ENCODE data around the gene FBXO22.

FBXO22 gene

DNA sequence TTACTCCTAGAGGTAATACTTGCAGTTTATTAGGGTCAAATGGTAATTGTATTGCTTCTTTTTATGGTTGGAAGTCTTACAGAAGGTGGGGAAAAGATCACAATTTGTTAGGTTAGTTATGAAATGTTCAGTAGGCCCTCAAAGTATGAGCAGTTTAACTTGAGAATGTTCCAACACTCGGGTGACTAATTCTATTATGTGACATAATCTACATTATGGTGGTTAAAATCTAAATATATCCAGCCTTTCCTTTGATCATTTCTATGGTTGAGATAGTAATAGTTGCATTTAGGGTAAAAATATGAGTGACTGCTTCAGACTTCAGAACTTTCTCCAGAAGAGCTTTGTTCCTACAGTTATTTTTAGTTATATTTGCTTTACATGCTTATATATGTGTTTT, 19.6 kb upstream of the FBXO22 start:
- Histone ChIP-seq H3K4me1 (ENCODE audit: control insufficient read depth, insufficient read depth, low read length) (peaks cover under 1% of the 10 kb centered on the region; the same call in 1 of the 2 replicates), H3K27ac (ENCODE audit: extremely low read depth, low read depth, low read length) (no peak overlapping the region), H3K36me3 (ENCODE audit: control insufficient read depth in 2 of 2, insufficient read depth in 1 of 2, low read length in 2 of 2) (peaks cover 23 to 26% of the 10 kb centered on the region in 2 experiments), H3K9me3 (ENCODE audit: control insufficient read depth, insufficient read depth, low read depth, low read length) (no peaks in the 10 kb centered on the region), H3K4me3 (ENCODE audit: low read depth, low read length) (no peak overlapping the region)
- CTCF ChIA-PET: interaction anchor here (0.6 to 0.9 kb wide), 3 partner anchors 35 to 255 kb away, joined by 3 read pairs; no protein-coding TSS in a partner anchor
- TF ChIP-seq, protein P1, sequence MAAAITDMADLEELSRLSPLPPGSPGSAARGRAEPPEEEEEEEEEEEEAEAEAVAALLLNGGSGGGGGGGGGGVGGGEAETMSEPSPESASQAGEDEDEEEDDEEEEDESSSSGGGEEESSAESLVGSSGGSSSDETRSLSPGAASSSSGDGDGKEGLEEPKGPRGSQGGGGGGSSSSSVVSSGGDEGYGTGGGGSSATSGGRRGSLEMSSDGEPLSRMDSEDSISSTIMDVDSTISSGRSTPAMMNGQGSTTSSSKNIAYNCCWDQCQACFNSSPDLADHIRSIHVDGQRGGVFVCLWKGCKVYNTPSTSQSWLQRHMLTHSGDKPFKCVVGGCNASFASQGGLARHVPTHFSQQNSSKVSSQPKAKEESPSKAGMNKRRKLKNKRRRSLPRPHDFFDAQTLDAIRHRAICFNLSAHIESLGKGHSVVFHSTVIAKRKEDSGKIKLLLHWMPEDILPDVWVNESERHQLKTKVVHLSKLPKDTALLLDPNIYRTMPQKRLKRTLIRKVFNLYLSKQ (tag by site-specific recombination; IDR thresholded peaks at IDR 0.05; ENCODE audit: borderline replicate concordance): no peak
- TF ChIP-seq ZNF174 (tag by site-specific recombination; IDR thresholded peaks at IDR 0.05) (no peak), ZNF394 (tag by site-specific recombination; IDR thresholded peaks at IDR 0.05; ENCODE audit: borderline replicate concordance) (no peak), ZFP69B (tag by site-specific recombination; IDR thresholded peaks at IDR 0.05) (no peak), ZNF214 (tag by site-specific recombination; IDR thresholded peaks at IDR 0.05; ENCODE audit: borderline replicate concordance) (no peak), ZNF132 (tag by site-specific recombination; IDR thresholded peaks at IDR 0.05; ENCODE audit: borderline replicate concordance) (no peak), BCL11A (tag by site-specific recombination; IDR thresholded peaks at IDR 0.05; ENCODE audit: low read depth) (no peak), ZNF560 (tag by site-specific recombination; IDR thresholded peaks at IDR 0.05; ENCODE audit: borderline replicate concordance) (no peak), ZBTB17 (tag by site-specific recombination; IDR thresholded peaks at IDR 0.05) (no peak), ZBTB20 (tag by site-specific recombination; IDR thresholded peaks at IDR 0.05) (no peak), ZNF549 (tag by site-specific recombination; IDR thresholded peaks at IDR 0.05) (no peak), ZNF555 (tag by site-specific recombination; conservative IDR thresholded peaks at IDR 0.05) (no peak), KLF10 (tag by site-specific recombination; IDR thresholded peaks at IDR 0.05) (no peak)
- TF ChIP-seq, protein P2, sequence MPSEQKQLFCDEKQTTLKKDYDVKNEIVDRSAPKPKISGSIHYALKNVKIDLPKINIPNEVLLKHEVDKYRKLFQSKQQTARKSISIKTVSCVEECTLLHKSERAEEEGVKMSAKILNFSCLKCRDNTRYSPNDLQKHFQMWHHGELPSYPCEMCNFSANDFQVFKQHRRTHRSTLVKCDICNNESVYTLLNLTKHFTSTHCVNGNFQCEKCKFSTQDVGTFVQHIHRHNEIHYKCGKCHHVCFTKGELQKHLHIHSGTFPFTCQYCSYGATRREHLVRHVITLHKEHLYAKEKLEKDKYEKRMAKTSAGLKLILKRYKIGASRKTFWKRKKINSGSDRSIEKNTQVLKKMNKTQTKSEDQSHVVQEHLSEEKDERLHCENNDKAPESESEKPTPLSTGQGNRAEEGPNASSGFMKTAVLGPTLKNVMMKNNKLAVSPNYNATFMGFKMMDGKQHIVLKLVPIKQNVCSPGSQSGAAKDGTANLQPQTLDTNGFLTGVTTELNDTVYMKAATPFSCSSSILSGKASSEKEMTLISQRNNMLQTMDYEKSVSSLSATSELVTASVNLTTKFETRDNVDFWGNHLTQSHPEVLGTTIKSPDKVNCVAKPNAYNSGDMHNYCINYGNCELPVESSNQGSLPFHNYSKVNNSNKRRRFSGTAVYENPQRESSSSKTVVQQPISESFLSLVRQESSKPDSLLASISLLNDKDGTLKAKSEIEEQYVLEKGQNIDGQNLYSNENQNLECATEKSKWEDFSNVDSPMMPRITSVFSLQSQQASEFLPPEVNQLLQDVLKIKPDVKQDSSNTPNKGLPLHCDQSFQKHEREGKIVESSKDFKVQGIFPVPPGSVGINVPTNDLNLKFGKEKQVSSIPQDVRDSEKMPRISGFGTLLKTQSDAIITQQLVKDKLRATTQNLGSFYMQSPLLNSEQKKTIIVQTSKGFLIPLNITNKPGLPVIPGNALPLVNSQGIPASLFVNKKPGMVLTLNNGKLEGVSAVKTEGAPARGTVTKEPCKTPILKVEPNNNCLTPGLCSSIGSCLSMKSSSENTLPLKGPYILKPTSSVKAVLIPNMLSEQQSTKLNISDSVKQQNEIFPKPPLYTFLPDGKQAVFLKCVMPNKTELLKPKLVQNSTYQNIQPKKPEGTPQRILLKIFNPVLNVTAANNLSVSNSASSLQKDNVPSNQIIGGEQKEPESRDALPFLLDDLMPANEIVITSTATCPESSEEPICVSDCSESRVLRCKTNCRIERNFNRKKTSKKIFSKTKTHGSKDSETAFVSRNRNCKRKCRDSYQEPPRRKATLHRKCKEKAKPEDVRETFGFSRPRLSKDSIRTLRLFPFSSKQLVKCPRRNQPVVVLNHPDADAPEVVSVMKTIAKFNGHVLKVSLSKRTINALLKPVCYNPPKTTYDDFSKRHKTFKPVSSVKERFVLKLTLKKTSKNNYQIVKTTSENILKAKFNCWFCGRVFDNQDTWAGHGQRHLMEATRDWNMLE (tag by site-specific recombination; conservative IDR thresholded peaks at IDR 0.05; ENCODE audit: low read depth): no peak
- POLR2A ChIA-PET: interaction anchor here (1.2 kb wide), 1 partner anchor 20 kb away, joined by 4 read pairs; the partner anchor contains the start of gene FBXO22

DNA sequence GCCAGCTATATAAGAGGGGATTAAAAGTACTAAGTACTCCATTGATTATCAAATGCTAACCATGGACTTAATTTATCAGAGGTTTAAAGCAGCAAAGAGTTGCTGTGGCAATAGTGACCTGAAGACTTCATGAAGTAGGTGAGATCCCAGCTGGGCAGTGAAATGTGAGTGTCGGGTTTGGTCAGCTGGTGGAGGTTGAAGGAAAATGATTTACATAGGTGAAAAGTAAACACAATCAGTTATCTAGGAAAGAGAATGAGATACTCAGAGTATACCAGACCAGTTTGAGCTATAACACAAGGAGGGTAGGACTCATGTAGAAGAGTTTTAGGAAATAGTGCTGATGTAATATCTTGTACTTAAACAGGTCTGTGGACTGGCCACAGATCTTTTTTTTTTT, 16.5 kb upstream of the FBXO22 start:
- POLR2A ChIA-PET: interaction anchor here (0.6 kb wide), 1 partner anchor 149 kb away, joined by 4 read pairs; no protein-coding TSS in a partner anchor
- Histone ChIP-seq H3K4me3 (ENCODE audit: low read depth, low read length) (no peak overlapping the region), H3K27ac (ENCODE audit: extremely low read depth, low read depth, low read length) (no peak overlapping the region), H3K9me3 (ENCODE audit: control insufficient read depth, insufficient read depth, low read depth, low read length) (no peaks in the 10 kb centered on the region), H3K36me3 (ENCODE audit: control insufficient read depth in 2 of 2, insufficient read depth in 1 of 2, low read length in 2 of 2) (peaks cover 29 to 30% of the 10 kb centered on the region in 2 experiments), H3K4me1 (ENCODE audit: control insufficient read depth, insufficient read depth, low read length) (no peaks in the 10 kb centered on the region)
- CTCF ChIA-PET: interaction anchor here (1.1 kb wide), 1 partner anchor 10 kb away, joined by 4 read pairs; no protein-coding TSS in a partner anchor
- no peak for TF ChIP-seq ZNF610 (tag by site-specific recombination; IDR thresholded peaks at IDR 0.05; ENCODE audit: borderline replicate concordance)
- TF ChIP-seq ZNF311 (tag by site-specific recombination; IDR thresholded peaks at IDR 0.05; ENCODE audit: borderline replicate concordance): no peak
- no peak for TF ChIP-seq OVOL3 (tag by site-specific recombination; IDR thresholded peaks at IDR 0.05)
- no peak for TF ChIP-seq ZBTB17 (tag by site-specific recombination; IDR thresholded peaks at IDR 0.05)
- TF ChIP-seq ZNF23 (tag by site-specific recombination; IDR thresholded peaks at IDR 0.05; ENCODE audit: borderline replicate concordance): no peak
- no peak for TF ChIP-seq ZSCAN30 (tag by site-specific recombination; IDR thresholded peaks at IDR 0.05)
- TF ChIP-seq, protein P3, sequence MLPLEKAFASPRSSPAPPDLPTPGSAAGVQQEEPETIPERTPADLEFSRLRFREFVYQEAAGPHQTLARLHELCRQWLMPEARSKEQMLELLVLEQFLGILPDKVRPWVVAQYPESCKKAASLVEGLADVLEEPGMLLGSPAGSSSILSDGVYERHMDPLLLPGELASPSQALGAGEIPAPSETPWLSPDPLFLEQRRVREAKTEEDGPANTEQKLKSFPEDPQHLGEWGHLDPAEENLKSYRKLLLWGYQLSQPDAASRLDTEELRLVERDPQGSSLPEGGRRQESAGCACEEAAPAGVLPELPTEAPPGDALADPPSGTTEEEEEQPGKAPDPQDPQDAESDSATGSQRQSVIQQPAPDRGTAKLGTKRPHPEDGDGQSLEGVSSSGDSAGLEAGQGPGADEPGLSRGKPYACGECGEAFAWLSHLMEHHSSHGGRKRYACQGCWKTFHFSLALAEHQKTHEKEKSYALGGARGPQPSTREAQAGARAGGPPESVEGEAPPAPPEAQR (tag by site-specific recombination; IDR thresholded peaks at IDR 0.05): no peak
- TF ChIP-seq ZNF132 (tag by site-specific recombination; IDR thresholded peaks at IDR 0.05; ENCODE audit: borderline replicate concordance): no peak
- TF ChIP-seq, protein P4, sequence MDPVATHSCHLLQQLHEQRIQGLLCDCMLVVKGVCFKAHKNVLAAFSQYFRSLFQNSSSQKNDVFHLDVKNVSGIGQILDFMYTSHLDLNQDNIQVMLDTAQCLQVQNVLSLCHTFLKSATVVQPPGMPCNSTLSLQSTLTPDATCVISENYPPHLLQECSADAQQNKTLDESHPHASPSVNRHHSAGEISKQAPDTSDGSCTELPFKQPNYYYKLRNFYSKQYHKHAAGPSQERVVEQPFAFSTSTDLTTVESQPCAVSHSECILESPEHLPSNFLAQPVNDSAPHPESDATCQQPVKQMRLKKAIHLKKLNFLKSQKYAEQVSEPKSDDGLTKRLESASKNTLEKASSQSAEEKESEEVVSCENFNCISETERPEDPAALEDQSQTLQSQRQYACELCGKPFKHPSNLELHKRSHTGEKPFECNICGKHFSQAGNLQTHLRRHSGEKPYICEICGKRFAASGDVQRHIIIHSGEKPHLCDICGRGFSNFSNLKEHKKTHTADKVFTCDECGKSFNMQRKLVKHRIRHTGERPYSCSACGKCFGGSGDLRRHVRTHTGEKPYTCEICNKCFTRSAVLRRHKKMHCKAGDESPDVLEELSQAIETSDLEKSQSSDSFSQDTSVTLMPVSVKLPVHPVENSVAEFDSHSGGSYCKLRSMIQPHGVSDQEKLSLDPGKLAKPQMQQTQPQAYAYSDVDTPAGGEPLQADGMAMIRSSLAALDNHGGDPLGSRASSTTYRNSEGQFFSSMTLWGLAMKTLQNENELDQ (tag by site-specific recombination; IDR thresholded peaks at IDR 0.05; ENCODE audit: low read depth): no peak
- TF ChIP-seq ZNF146 (tag by site-specific recombination; IDR thresholded peaks at IDR 0.05): no peak
- no peak for TF ChIP-seq KLF1 (tag by site-specific recombination; IDR thresholded peaks at IDR 0.05)
- no peak for TF ChIP-seq HOXA7 (CRISPR knock-in tag; IDR thresholded peaks at IDR 0.05; ENCODE audit: borderline replicate concordance)
- TF ChIP-seq ZNF2 (tag by site-specific recombination; IDR thresholded peaks at IDR 0.05): no peak

All from HEK293 (cell line).